ENCODE measurements around the gene PCNX2.

GRCh38 chr1:233268389-233269022 is 27.0 kb downstream of the PCNX2 start:
- TF ChIP-seq CTCF (IDR thresholded peaks at IDR 0.05; ENCODE audit: insufficient read depth, low read length, poor library complexity, severe bottlenecking) (no peak), EZH2phosphoT487 (conservative IDR thresholded peaks at IDR 0.05; ENCODE audit: low read length) (no peak)
